MM.1S (cell line): ENCODE measurements around the gene TCF7.

Source experiments
- CTCF ChIP-seq: fragments of 300-600 bp; sonication (generic); IDR thresholded peaks from 2 replicates; pipeline ENCODE4 v1.5.1; 2016; ENCODE audit warnings: antibody characterized with exemption, low read length, mixed read lengths
- EZH2 ChIP-seq: fragments of 300-600 bp; sonication (generic); optimal IDR thresholded peaks from 2 replicates; pipeline ENCODE3; 2017; ENCODE audit warnings: low read depth, mild to moderate bottlenecking, antibody characterized with exemption, low read length, mixed read lengths
- EZH2phosphoT487 ChIP-seq: fragments of 300-600 bp; sonication (generic); IDR thresholded peaks from 2 replicates; pipeline ENCODE4 v1.6.1; 2018; ENCODE audit warnings: antibody characterized with exemption, low read length

- TF ChIP-seq CTCF (no peak), EZH2 (no peak), EZH2phosphoT487 (no peak)
Measured at GRCh38 chr5:134189031-134189430, 74.5 kb downstream of the TCF7 start.
